Activated effector memory CD4-positive, alpha-beta T cell treated with Interleukin-2 at 50 U/mL for 16 hours (primary cell): ENCODE measurements around the gene SPATA46.
"Not testable (repeated sequence)": the region's sequence is repeated elsewhere in the genome, so short reads cannot be mapped to it uniquely, and the experiment has no call there.

ENCODE experiments used
- DNase-seq: peaks from one replicate; pipeline ENCODE4 v3.0.0-alpha.2; 2020

The SPATA46 gene

GRCh38 chr1:162376691-162377090, at the start of gene SPATA46:
SPATA46 (minus strand) TSS chr1:162376854; CDS start chr1:162376790, 64 bp downstream.
- DNase-seq: no peak

GRCh38 chr1:162422662-162423375, 46.2 kb upstream of the SPATA46 start:
- no peak for DNase-seq

GRCh38 chr1:162421258-162422164, 44.9 kb upstream of the SPATA46 start:
- no peak for DNase-seq

DNA sequence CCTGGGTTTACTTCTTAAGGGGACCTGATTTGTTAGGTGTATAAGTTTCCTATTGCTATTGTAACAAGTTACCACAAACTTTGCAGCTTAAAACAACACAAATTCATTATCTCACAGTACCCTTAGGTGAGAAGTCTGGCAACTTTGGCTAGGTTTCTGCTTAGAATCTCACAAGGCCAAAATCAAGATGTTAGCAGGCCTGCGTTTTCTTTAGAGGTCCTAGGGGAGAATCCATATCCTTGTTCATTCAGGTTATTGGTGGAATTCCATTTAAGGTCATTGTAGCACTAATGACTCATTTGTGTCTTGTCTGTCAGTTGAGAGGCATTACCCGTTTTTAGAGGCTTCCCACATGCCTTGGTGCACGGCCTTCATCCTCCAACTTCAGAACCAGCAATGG, 43.5 kb upstream of the SPATA46 start:
- no peak for DNase-seq

DNA sequence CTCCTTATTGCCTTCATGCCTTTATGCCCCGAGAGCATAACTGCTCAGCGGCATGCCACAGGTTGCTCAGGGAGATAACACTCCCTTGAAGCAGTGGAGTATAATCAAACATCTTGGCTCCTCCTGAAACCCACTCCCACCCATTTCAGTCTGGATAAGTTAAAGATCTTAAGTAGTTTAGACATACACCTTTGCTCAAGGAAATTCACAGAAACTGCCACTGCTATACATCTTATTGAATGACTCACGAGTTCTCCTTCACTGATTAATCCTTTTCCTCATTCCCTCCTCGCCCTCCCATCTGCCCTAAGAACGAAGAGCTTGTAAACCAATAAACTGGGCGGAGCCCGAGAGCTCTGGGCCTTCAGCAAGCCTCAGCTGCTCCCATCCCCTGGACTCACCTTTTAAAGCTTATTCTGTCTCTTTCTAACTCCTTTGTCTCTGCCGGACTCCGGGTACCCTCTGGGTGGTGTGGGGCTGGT, 42.8 kb upstream of the SPATA46 start:
- not testable (repeated sequence) for DNase-seq

DNA sequence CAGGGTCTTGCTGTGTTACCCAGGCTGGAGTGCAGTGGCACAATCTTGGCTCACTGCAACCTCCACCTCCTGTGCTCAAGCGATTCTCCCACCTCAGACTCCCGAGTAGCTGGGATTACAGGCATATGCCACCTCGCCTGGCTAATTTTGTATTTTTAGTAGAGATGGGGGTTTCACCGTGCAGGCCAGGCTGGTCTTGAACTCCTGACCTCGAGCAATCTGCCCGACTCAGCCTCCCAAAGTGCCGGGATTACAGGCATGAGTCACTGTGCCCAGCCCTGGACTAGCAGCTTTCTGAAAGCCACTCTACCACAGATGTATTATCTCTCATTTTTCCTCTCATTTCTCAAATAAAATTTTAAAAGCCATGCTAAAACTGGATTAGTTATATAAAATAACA, 41.9 kb upstream of the SPATA46 start:
- not testable (repeated sequence) for DNase-seq

DNA sequence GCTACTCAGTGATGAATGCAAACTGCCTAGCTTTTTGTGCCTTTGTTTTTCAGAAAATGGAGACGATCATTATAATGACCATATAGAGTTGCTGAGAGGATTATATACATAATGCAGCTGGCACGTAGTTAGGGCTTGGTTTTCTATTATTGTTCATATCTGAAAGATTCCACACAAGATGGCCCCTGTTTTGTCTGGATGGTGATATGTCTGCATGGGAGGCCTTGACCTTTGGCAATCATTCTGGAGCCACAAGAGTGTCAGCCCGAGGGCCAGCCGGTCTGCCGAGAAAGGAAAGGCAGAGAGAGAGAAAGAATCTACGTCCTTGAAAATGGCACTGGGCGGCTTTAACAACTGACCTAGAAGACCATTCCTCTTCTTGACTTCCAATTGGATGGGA, 41.0 kb upstream of the SPATA46 start:
- no peak for DNase-seq

- no peak for DNase-seq
These were observed 40.3 kb upstream of the SPATA46 start for GRCh38 chr1:162416909-162417308.

DNA sequence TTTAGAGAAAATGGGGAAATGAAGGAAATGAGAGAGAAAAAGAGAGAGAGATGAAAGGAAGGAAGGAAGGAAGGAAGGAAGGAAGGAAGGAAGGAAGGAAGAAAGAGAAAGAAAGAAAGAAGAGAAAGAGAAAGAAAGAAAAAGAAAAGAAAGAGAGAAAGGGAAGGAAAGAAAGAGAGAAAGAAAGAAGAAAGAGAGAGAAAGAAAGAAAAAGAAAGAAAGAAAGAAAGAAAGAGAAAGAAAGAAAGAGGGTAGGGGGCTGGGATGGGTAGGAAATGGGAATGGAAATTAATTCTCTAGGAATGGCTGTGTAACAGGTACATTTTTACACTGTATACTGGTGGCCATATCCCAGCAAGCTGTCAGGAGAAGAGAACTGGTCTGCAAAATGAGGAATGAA, 39.6 kb upstream of the SPATA46 start:
- no peak for DNase-seq

GRCh38 chr1:162412002-162412401, 35.3 kb upstream of the SPATA46 start, which contains the start of gene SH2D1B:
SH2D1B (minus strand) TSS chr1:162412136; CDS start chr1:162412016, 120 bp downstream.
- DNase-seq: no peak

- DNase-seq: no peak
These were observed 30.9 kb upstream of the SPATA46 start for GRCh38 chr1:162407539-162407938.

- DNase-seq: no peak
These were observed 30.2 kb upstream of the SPATA46 start for GRCh38 chr1:162406811-162407210.

DNA sequence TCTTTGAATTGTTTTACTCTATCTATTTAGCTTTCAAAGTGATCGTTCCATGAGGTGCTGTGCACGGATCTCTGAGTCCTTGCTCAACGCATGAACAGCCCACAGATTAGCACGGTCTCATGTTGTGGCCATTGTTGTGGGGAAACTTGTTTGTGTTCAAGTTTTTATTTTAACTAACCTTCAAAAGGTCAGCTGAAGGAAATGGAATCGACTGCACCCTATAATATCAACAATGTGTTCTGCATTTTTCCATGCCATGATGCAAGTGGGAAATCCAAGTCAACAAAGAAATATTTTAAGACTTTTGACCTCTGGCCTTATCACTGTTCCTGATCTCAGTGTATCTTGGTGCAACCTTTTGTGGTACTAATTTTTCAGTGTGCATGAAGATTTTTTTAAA, 29.1 kb upstream of the SPATA46 start:
- no peak for DNase-seq

DNA sequence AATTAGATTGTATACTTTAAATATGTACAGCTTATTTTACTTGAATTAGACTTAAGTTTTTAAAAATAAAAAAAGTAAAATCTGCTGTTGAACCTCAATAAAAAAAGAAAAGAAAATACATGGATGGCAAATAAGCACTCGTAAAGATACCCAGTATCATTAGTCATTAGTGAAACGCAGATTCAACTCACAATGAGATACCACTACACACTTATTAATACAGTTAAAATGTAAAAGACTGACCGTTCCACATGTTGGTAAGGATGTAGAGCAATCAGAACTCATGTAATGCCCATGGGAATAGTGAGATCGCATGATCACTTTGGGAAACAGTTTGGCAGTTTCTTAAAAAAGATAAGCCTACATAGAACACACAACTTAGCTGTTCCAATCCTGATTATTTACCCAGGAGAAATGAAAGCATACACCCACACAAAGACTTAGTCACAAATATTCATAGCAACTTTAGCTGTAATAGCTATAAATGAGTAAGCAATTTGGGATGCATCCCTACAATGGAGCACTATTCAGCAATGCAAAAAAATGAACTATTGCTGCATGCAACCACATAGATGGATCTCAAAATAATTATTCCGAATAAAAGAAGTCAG, 28.0 kb upstream of the SPATA46 start:
- no peak for DNase-seq

DNA sequence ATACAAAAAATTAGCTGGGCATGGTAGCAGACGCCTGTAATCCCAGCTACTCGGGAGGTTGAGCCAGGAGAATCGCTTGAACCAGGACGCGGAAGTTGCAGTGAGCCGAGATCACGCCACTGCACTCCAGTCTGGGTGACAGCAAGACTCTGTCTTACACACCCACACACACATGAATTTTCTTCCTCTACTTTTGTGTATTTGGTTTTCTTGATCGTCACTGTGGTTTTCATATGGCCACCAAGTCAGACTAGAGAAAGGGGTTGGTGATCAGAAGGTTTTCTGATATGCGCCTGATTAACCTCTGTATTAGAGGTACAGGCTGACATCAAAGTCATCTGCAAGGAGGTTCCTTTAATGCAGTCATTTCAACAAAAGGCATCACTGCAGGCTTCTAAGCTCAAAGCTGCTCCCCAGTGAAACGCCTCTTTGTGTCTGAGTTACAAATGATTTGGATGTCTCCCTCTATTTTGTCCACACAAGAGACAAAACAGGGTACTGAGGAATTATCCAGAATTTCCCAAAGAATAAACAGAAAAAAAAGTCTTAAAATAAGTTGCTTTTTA, 24.2 kb upstream of the SPATA46 start:
- DNase-seq: no peak

GRCh38 chr1:162398999-162399580, 22.4 kb upstream of the SPATA46 start:
- no peak for DNase-seq

DNA sequence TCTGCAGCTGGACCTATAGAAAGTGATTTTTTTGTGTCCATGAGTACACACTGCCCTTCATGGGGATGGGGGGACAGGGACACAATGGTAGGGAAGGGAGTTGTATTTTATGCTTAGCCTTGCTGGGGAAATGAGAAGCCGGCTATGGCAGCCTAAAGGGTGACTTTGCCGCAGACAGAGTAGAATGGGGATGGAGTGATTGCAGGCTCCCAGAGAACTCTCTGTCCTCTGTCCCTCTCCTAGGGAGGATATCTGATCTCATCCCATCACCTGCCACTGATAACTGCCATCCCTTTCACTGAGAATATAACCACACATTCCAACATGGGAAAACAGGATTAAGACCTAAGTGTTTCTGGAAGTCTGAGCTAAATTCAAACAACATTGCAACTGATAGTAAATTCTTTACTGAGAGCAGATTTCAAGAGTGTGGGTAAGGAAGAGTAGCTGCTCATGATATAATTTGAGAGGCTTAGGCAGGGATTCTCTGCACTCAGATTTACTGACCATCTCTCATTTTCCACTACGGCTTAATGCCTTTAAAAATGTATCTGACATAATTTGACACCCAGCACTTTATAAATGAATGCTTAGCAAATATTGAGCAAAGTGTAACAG, 21.4 kb upstream of the SPATA46 start:
- no peak for DNase-seq

GRCh38 chr1:162397039-162397448, 20.4 kb upstream of the SPATA46 start:
- no peak for DNase-seq

GRCh38 chr1:162396201-162396906, 19.7 kb upstream of the SPATA46 start:
- no peak for DNase-seq

DNA sequence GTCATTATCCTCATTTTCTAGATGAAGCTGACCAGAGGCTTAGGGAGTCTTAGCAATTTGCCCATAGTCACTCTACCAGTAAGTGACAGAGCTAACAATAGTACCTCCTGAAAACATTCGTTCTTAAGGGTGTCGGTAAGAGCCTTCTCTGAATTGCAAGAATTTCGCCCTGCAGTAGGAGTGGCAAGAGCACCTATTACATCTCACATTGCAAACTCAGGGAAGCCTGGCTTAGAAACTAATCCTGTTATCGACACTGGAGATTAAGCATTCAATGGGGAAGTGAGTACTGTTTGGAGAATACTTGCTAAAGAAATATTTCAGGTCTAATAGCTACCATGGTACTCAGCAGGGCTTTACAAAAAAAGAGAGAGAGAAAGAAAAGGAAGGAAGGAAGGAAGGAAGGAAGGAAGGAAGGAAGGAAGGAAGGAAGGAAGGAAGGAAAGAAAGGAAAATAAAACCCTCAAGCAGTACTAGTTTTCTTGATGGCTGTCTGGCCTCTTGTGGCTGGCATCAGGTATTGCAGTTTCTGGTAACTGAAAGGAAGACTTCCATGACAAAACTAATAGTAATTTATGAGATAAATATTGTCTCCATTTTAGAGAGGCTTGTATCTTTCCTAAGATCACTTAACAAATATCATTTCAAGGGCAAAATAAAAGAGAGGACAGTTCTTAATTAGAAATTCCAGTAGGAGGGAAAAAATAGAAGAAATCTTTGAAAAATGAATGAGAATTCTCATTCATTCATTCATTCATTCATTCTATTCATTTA, 15.3 kb upstream of the SPATA46 start:
- no peak for DNase-seq
